ENCODE results near the gene PLAGL1. TPM values are rescaled to one million over a fixed set of nuclear protein-coding genes. Genes with fewer than 3 reads are reported as not detected.

PLAGL1 gene
- total and polyA plus RNA-seq, 2 of the 8 experiments (the other 6 are each of a cell fraction or from before 2014, with no cell fraction given): 0.94 to 1.1 TPM

GRCh38 chr6:143986463-143987065 is 21.5 kb downstream of the PLAGL1 start:
- no peak overlapping the region for H3K9ac ChIP-seq (replicated peaks in 1 of 4; ENCODE audit: extremely low read depth in 1 of 4, low read depth in 3 of 4, low read length in 3 of 4)
- POLR2A ChIA-PET (ENCODE audit: partially characterized antibody): no interaction called here
- H4K91ac ChIP-seq (replicated peaks; ENCODE audit: insufficient read length, low read length): no peak overlapping the region
- CTCF ChIA-PET (ENCODE audit: partially characterized antibody): interaction anchor here (0.6 to 3.0 kb wide), 10 partner anchors 9 to 49 kb away, joined by 3 to 20 read pairs (median 4); no protein-coding TSS in a partner anchor
- no peaks in the 10 kb centered on the region for H3K79me1 ChIP-seq (ENCODE audit: low read depth, low read length)
- H4K5ac ChIP-seq (ENCODE audit: insufficient read length, low read depth, low read length): no peak overlapping the region
- no peak overlapping the region for H2BK120ac ChIP-seq (replicated peaks; ENCODE audit: low read depth, low read length)
- no peak overlapping the region for H2BK15ac ChIP-seq (ENCODE audit: low read length)
- no peaks in the 10 kb centered on the region for H4K20me1 ChIP-seq (replicated peaks in 1 of 2; ENCODE audit: control insufficient read depth in 1 of 2, insufficient read depth in 2 of 2, low read length in 2 of 2)
- H3K4me2 ChIP-seq (ENCODE audit: insufficient read depth in 1 of 2, low read depth in 2 of 2, low read length in 2 of 2): no peak overlapping the region
- no peak overlapping the region for H3K4ac ChIP-seq (replicated peaks; ENCODE audit: insufficient read length, low read depth, low read length)
- H3K18ac ChIP-seq (ENCODE audit: extremely low read depth, low read length): no peak overlapping the region
- H3K14ac ChIP-seq (ENCODE audit: insufficient read length): no peak overlapping the region
- H3K4me3 ChIP-seq (ENCODE audit: extremely low read depth in 1 of 4, insufficient read depth in 2 of 4, low read depth in 3 of 4, low read length in 4 of 4): no peak overlapping the region
- H3K27ac ChIP-seq (ENCODE audit: low read depth, low read length): no peak overlapping the region
- no peak overlapping the region for H3K23ac ChIP-seq (ENCODE audit: insufficient read length)
- no peak overlapping the region for H2AK5ac ChIP-seq (ENCODE audit: low read depth, low read length)
- no peak overlapping the region for H2BK5ac ChIP-seq (ENCODE audit: low read depth, low read length)
- WGBS, 2 experiments (ENCODE audit: extremely low coverage in 1 of 2, insufficient coverage in 1 of 2, insufficient read length in 1 of 2, insufficient replicate concordance in 2 of 2, low coverage in 1 of 2, low lambda C conversion rate in 2 of 2, missing lambda C conversion rate in 1 of 2): 36% methylated on average over 5 of the region's 5 CpGs; no CpG with 5 or more reads in 1 of the 2 experiments
- no peaks in the 10 kb centered on the region for H3K36me3 ChIP-seq (ENCODE audit: control insufficient read depth in 2 of 4, insufficient read depth in 4 of 4, low read length in 3 of 4)
- H3K9me3 ChIP-seq (ENCODE audit: insufficient read depth in 2 of 2, low read depth in 1 of 2, low read length in 1 of 2): no peaks in the 10 kb centered on the region
- no peaks in the 10 kb centered on the region for H3K79me2 ChIP-seq (ENCODE audit: control insufficient read depth in 1 of 2, insufficient read depth in 2 of 2, low read length in 2 of 2)
- peaks cover 2 to 13% (median 8%) of the 10 kb centered on the region in 4 experiments; a peak in 5 of 7 replicates for H3K27me3 ChIP-seq (replicated peaks in 1 of 4; ENCODE audit: control insufficient read depth in 3 of 4, extremely low read depth in 1 of 4, insufficient read depth in 3 of 4, low read length in 3 of 4)
- no peak overlapping the region for H4K8ac ChIP-seq (ENCODE audit: extremely low read depth, insufficient read depth, low read length)
- H3K4me1 ChIP-seq (replicated peaks in 1 of 4; ENCODE audit: control insufficient read depth in 3 of 4, insufficient read depth in 4 of 4, low read length in 3 of 4): no peaks in the 10 kb centered on the region
- peaks cover 2% of the 10 kb centered on the region; the same call in 1 of the 2 replicates for H3K23me2 ChIP-seq (ENCODE audit: low read depth, low read length)
- H3K56ac ChIP-seq (replicated peaks; ENCODE audit: insufficient read length, low read depth, low read length): no peak overlapping the region
- H2AFZ ChIP-seq (ENCODE audit: low read length): no peak overlapping the region
- FAIRE-seq (no peak), DNase-seq (ENCODE audit: low read depth in 1 of 2, low spot score in 2 of 2) (no peak)
- no peak overlapping the region for H2BK20ac ChIP-seq (ENCODE audit: low read length)
- no peak overlapping the region for H2BK12ac ChIP-seq (ENCODE audit: low read depth, low read length)
- TF ChIP-seq GABPA (IDR thresholded peaks at IDR 0.05; ENCODE audit: borderline replicate concordance, insufficient read depth, low read length) (no peak), JUND (IDR thresholded peaks at IDR 0.05; ENCODE audit: low read length) (no peak), MAX (IDR thresholded peaks at IDR 0.05) (no peak), GTF2F1 (IDR thresholded peaks at IDR 0.05; ENCODE audit: borderline replicate concordance, low read depth, low read length) (no peak), CTBP2 (IDR thresholded peaks at IDR 0.05; ENCODE audit: borderline replicate concordance, insufficient read depth, insufficient read length, low read length) (no peak), YY1 (IDR thresholded peaks at IDR 0.05; ENCODE audit: low read depth, low read length) (no peak), EGR1 (IDR thresholded peaks at IDR 0.05; ENCODE audit: borderline replicate concordance, low read depth, low read length) (no peak)
